ENCODE data around the gene PRSS33. TPM values are rescaled to one million over a fixed set of nuclear protein-coding genes. Genes with fewer than 3 reads are reported as not detected.

Gene PRSS33
- total and polyA plus RNA-seq, 9 donors: 0.36 to 26.8 (median 0.82) TPM; not detected in 4

DNA sequence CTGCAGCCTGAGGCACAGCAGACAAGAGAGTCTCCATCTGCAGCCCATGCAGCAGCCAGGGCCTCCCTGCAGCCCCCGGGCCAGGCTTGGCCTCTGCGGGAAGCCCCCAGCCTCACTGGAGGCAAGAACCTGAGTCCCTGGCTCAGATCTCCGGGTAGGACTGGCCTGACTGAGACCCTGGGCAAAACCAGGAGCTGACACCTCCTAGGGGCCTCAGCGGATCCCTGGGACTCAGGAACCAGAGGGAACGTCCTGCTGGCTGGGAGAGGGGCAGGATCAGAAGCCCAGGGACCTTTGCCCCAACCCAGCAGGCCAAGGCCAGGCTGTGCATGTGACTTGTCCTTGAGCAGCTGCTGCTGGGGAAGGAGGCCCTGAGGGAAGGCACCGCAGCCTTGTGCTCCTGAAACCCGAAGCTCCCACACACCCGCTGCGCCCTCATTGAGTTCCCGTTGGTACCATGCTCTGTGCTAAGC, 28.0 kb upstream of the PRSS33 start:
- Histone ChIP-seq H3K9me3 (no peaks in the 10 kb centered on the region), H3K36me3 (no peaks in the 10 kb centered on the region), H3K27me3 (no peaks in the 10 kb centered on the region), H3K4me3 (no peak overlapping the region), H3K27ac (no peak overlapping the region), H3K4me1 (ENCODE audit: insufficient read depth) (no peaks in the 10 kb centered on the region)
- no peak for DNase-seq
- TF ChIP-seq, protein P1, sequence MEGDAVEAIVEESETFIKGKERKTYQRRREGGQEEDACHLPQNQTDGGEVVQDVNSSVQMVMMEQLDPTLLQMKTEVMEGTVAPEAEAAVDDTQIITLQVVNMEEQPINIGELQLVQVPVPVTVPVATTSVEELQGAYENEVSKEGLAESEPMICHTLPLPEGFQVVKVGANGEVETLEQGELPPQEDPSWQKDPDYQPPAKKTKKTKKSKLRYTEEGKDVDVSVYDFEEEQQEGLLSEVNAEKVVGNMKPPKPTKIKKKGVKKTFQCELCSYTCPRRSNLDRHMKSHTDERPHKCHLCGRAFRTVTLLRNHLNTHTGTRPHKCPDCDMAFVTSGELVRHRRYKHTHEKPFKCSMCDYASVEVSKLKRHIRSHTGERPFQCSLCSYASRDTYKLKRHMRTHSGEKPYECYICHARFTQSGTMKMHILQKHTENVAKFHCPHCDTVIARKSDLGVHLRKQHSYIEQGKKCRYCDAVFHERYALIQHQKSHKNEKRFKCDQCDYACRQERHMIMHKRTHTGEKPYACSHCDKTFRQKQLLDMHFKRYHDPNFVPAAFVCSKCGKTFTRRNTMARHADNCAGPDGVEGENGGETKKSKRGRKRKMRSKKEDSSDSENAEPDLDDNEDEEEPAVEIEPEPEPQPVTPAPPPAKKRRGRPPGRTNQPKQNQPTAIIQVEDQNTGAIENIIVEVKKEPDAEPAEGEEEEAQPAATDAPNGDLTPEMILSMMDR (IDR thresholded peaks at IDR 0.05): no peak
- TF ChIP-seq POLR2A (IDR thresholded peaks at IDR 0.05) (no peak), EP300 (IDR thresholded peaks at IDR 0.05) (no peak)
- intact Hi-C loops (cut with DNase I): no loop called here
- 43 to 49% (median 48%) methylated on average over 8 to 10 of the region's 10 CpGs for WGBS, 3 donors

DNA sequence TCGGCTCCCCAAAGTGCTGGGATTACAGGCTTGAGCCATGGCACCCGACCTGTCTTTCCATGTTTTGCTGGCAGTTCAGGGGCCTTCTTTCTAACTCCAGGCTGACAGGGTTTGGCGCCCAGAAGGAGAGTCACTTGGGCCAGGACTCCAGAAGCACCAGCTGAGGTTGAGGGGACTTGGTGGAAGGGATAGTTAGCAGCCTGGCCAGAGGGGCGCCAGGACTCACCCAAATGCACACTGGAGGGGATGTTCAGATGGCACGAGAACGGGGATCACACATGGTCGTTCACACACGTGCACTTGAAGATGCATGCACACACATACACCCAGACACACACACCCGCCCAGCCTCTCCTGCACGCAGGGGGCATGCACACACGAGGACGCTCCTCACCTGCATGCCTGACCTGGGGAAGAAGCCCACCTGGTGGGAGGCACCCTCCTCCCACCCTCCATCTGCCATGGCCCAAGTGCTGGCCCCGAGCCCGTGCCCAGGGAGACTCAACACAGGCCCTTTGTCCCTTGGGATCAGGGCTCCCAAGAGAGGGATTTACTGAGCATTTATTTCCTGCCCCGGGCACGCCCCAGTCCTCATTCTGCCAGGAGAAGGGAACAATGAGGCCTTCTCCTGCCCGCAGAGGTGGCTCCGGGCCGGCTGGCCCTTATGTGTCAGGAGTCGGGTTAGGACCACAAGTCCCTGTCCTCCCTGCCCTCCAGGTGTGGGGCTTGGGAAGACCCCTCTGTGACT, 27.4 kb upstream of the PRSS33 start:
- Histone ChIP-seq H3K36me3 (no peaks in the 10 kb centered on the region), H3K27ac (no peak overlapping the region), H3K9me3 (no peaks in the 10 kb centered on the region), H3K4me1 (ENCODE audit: insufficient read depth) (no peaks in the 10 kb centered on the region), H3K27me3 (no peaks in the 10 kb centered on the region), H3K4me3 (no peak overlapping the region)
- intact Hi-C loops (cut with DNase I): no loop called here
- TF ChIP-seq EP300 (IDR thresholded peaks at IDR 0.05) (no peak), POLR2A (IDR thresholded peaks at IDR 0.05) (no peak)
- TF ChIP-seq, protein P1 (IDR thresholded peaks at IDR 0.05): no peak
- peak in 1 of 5 donors; percentile 12 for DNase-seq
- WGBS, 3 donors: 71 to 82% (median 78%) methylated on average over 20 of the region's 20 CpGs

DNA sequence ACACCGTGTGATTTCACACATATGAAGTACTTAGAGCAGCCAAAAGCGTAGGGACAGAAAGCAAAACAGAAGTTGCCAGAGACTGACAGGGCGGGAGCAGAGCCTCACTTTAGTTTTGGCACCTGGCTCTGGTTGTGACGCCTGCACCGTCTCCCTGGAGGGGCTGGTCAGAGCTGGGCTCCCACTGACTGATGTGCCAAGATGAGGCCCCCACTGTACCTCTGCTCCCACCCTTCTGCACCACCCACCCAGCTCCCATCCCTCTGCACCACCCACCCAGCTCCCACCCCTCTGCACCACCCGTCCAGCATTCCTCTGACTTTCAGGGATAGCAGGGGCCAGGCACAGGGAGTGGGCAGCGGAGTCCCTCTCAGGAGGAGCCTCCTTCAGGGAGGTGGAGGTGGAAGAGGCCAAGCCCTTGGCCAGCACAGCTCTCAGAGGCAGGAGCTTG, 26.4 kb upstream of the PRSS33 start:
- intact Hi-C loops (cut with DNase I): no loop called here
- H3K4me1 ChIP-seq (ENCODE audit: insufficient read depth): no peaks in the 10 kb centered on the region
- no peak overlapping the region for H3K4me3 ChIP-seq
- no peak overlapping the region for H3K27ac ChIP-seq
- H3K9me3 ChIP-seq: no peaks in the 10 kb centered on the region
- 36 to 60% (median 41%) methylated on average over 7 of the region's 7 CpGs for WGBS, 3 donors
- no peak for TF ChIP-seq EP300 (IDR thresholded peaks at IDR 0.05)
- no peaks in the 10 kb centered on the region for H3K36me3 ChIP-seq
- DNase-seq: peak in 1 of 5 donors; percentile 7
- H3K27me3 ChIP-seq: no peaks in the 10 kb centered on the region

DNA sequence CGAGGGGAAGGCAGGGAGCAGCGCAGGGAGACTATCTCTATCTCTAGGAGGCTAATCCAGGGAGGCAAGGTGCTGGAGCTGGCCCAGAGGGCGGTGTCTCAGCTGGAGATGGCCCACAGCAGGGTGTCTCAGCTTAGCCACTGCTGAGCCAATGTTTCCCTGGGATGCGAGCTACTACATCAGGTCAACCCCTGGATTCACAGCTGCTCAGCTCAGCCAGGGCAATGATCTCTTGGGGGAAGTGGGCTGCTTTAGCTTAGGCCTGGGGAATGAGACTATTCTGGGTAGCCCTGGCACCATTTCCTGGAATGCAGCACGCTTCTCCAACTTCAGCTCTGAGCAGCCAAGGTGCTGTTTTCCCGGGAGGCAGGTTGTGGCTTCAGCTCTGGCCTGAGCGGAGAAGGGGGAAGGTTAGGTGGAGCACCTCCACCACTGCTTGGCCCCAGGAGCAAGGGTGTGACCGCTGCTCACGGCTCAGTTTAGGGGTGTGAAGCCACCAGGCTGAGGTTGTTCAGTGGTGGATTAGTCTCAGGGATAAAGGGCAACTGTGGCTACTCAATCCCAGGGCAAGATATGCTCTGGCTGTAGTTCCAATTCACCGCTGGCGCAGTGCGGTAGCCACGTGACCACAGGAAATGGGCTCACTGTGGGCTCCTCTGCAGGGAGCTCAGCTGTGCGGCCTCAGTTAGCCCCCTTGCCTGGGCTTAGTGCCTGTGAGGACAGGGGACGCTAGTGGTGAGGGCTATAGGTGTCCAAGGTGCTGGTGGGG, 24.5 kb upstream of the PRSS33 start:
- Histone ChIP-seq H3K36me3 (no peaks in the 10 kb centered on the region), H3K4me1 (ENCODE audit: insufficient read depth) (no peaks in the 10 kb centered on the region), H3K27ac (no peak overlapping the region), H3K27me3 (no peaks in the 10 kb centered on the region), H3K9me3 (no peaks in the 10 kb centered on the region), H3K4me3 (no peak overlapping the region)
- WGBS, 3 donors: 63 to 66% (median 64%) methylated on average over 15 of the region's 15 CpGs
- no peak for TF ChIP-seq EP300 (IDR thresholded peaks at IDR 0.05)
- TF ChIP-seq POLR2A (IDR thresholded peaks at IDR 0.05): no peak
- peak in 1 of 5 donors; percentile 8 for DNase-seq
- intact Hi-C loops (cut with DNase I): no loop called here

DNA sequence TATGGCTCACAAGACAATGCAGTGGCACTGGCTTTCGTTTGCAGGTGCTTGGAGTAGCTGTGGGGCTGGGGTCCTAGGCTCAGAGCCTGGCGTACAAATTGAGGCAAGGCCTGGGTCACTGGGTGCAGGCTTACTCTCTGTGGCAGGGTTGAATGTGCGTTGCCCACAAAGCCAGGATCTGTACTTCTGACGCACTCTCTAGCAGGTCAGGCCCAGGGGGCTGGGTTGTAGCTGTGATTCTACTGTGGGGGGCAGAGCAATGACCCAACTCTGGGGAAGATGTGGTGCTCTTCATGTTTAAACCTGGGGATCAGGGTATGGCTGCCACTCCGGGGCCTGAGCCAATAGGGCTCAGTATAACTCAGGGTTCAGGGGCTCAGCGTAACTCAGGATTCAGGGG, 23.3 kb upstream of the PRSS33 start:
- Histone ChIP-seq H3K4me3 (no peak overlapping the region), H3K27me3 (no peaks in the 10 kb centered on the region)
- WGBS, 3 donors: 75 to 86% (median 83%) methylated on average over 6 of the region's 6 CpGs

More for the DNA sequence above, 23.3 kb upstream of the PRSS33 start:
- no peaks in the 10 kb centered on the region for H3K4me1 ChIP-seq (ENCODE audit: insufficient read depth)
- no peaks in the 10 kb centered on the region for H3K36me3 ChIP-seq
- TF ChIP-seq, protein P1 (IDR thresholded peaks at IDR 0.05): no peak
- intact Hi-C loops (cut with DNase I): no loop called here
- no peaks in the 10 kb centered on the region for H3K9me3 ChIP-seq
- H3K27ac ChIP-seq: no peak overlapping the region
- DNase-seq: peak in 1 of 5 donors; percentile 1
